Bronchial epithelial cell (primary cell): Measurements from ENCODE around the gene PROKR2. TPM values are rescaled to one million over a fixed set of nuclear protein-coding genes. Genes with fewer than 3 reads are reported as not detected.

Source experiments
- DNase-seq: peaks from one replicate; pipeline ENCODE4 v3.0.0-alpha.2; 2010; ENCODE audit warnings: low read depth
- FAIRE-seq: peaks from 2 replicates; lab custom pipeline; 2011; peaks lifted over from hg19 to GRCh38; lab: Jason Lieb, UNC
- H3K27me3 ChIP-seq: 2 replicates; pipeline ENCODE4 v1.5.1; 2011; ENCODE audit warnings: low read length; ENCODE audit not compliant: control insufficient read depth, insufficient read depth
- H3K36me3 ChIP-seq: 2 replicates; pipeline ENCODE4 v1.5.1; 2011; ENCODE audit warnings: low read length; ENCODE audit not compliant: control insufficient read depth, insufficient read depth
- H3K4me3 ChIP-seq: 2 replicates; pipeline ENCODE4 v1.5.1; 2011; ENCODE audit warnings: mild to moderate bottlenecking, low read depth, low read length, control low read depth
- total RNA-seq: library from RNA; depleted of rRNA; stranded (reverse); fragments of >200 nt; gene quantifications from 2 replicates; pipeline ENCODE4 v1.2.1, GENCODE V29; 2014
- TF ChIP-seq, protein P1 (sequence below): IDR thresholded peaks from 2 replicates; pipeline ENCODE4 v1.5.1; 2011; ENCODE audit warnings: mild to moderate bottlenecking, moderate library complexity, low read length, control low read depth, inconsistent platforms; ENCODE audit not compliant: insufficient read depth, severe bottlenecking

Gene PROKR2
- total RNA-seq = not detected in 2 replicates

- TF ChIP-seq, protein P1, sequence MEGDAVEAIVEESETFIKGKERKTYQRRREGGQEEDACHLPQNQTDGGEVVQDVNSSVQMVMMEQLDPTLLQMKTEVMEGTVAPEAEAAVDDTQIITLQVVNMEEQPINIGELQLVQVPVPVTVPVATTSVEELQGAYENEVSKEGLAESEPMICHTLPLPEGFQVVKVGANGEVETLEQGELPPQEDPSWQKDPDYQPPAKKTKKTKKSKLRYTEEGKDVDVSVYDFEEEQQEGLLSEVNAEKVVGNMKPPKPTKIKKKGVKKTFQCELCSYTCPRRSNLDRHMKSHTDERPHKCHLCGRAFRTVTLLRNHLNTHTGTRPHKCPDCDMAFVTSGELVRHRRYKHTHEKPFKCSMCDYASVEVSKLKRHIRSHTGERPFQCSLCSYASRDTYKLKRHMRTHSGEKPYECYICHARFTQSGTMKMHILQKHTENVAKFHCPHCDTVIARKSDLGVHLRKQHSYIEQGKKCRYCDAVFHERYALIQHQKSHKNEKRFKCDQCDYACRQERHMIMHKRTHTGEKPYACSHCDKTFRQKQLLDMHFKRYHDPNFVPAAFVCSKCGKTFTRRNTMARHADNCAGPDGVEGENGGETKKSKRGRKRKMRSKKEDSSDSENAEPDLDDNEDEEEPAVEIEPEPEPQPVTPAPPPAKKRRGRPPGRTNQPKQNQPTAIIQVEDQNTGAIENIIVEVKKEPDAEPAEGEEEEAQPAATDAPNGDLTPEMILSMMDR = no peak
- Histone ChIP-seq H3K4me3 (no peak within 1 kb of the TSS), H3K36me3 (no peaks in the 10 kb centered on the region), H3K27me3 (peaks cover 20% of the 10 kb centered on the region)
- FAIRE-seq (no peak), DNase-seq (no peak)
Measured at GRCh38 chr20:5316188-5317158, at the start of gene PROKR2. PROKR2 (minus strand) TSS chr20:5316954; CDS start chr20:5314369, 2,585 bp downstream.

GRCh38 chr20:5364997-5365597 is 48.3 kb upstream of the PROKR2 start:
- no peaks in the 10 kb centered on the region for H3K36me3 ChIP-seq
- no peak for FAIRE-seq
- TF ChIP-seq, protein P1 = no peak
- no peak for DNase-seq
- H3K27me3 ChIP-seq = no peaks in the 10 kb centered on the region
- H3K4me3 ChIP-seq = no peak overlapping the region

GRCh38 chr20:5364136-5364821 is 47.5 kb upstream of the PROKR2 start:
- DNase-seq (peak; percentile 17), FAIRE-seq (no peak)
- Histone ChIP-seq H3K27me3 (no peaks in the 10 kb centered on the region), H3K4me3 (no peak overlapping the region), H3K36me3 (no peaks in the 10 kb centered on the region)
- TF ChIP-seq, protein P1 = no peak

DNA sequence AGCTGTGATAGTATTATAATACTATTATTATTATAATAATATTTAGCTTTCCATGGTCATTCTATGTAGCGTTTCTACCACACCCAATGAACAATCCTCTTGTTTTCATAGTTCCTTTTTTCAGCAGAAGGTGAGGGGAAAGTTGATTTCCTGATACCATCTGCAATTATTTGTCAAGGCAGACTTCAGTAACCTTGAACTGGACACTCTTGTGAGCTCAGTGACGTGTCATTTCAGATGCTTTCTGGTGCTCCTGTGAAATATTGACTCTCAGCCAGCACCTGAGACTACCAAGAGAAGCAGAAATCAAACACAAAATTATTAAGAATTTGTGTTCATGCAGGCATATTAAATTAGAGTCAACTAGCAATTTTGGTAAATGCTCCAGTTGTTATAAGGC is 46.0 kb upstream of the PROKR2 start:
- no peaks in the 10 kb centered on the region for H3K36me3 ChIP-seq
- TF ChIP-seq, protein P1 = no peak
- H3K4me3 ChIP-seq = no peak overlapping the region
- no peak for FAIRE-seq
- DNase-seq = no peak
- no peaks in the 10 kb centered on the region for H3K27me3 ChIP-seq

- FAIRE-seq = no peak
- no peaks in the 10 kb centered on the region for H3K27me3 ChIP-seq
- TF ChIP-seq, protein P1 = no peak
- H3K4me3 ChIP-seq = no peak overlapping the region
- H3K36me3 ChIP-seq = no peaks in the 10 kb centered on the region
- DNase-seq = no peak
Measured at GRCh38 chr20:5361176-5361575, 44.4 kb upstream of the PROKR2 start.
